PC-3 (cell line): ENCODE measurements around the gene TSFM. TPM values are rescaled to one million over a fixed set of nuclear protein-coding genes. Genes with fewer than 3 reads are reported as not detected.
"Not testable (repeated sequence)": the region's sequence is repeated elsewhere in the genome, so short reads cannot be mapped to it uniquely, and the experiment has no call there.

Experiments
- ATAC-seq: fragments of 200-7000 bp; cut with Tn5 transposase; 2 replicates; pipeline ENCODE4 v1.9.1; 2020; ENCODE audit warnings: mild to moderate bottlenecking, moderate library complexity
- BruUV-seq: library from RNA; stranded (reverse); fragments of 400-500 nt; replicated peaks from 2 replicates; lab custom pipeline; 2021; lab: Mats Ljungman, UMichigan
- CTCF ChIA-PET: fragments of 300-600 bp; sonication (Branson Sonifier 250); formaldehyde crosslinking; loops from one replicate; lab custom pipeline; 2022; ENCODE audit warnings: antibody characterized with exemption; lab: Charles Lee
- POLR2A ChIA-PET: fragments of 300-600 bp; sonication (Branson Sonifier 250); formaldehyde crosslinking; loops from one replicate; lab custom pipeline; 2022; ENCODE audit warnings: antibody characterized with exemption; ENCODE audit not compliant: unreplicated experiment; lab: Charles Lee
- DNase-seq: peaks from one replicate; pipeline ENCODE4 v3.0.0-alpha.2; 2015
- H2AFZ ChIP-seq: fragments of 300-600 bp; sonication (generic); 2 replicates; pipeline ENCODE4 v1.6.0; 2016; ENCODE audit warnings: antibody characterized with exemption, low read length
- H3F3A ChIP-seq: fragments of 300-600 bp; sonication (generic); one replicate; pipeline ENCODE4 v1.6.0; 2017; ENCODE audit warnings: antibody characterized with exemption, low read length, control low read depth, mild to moderate bottlenecking; ENCODE audit not compliant: unreplicated experiment
- H3K27ac ChIP-seq: fragments of 300-600 bp; sonication (generic); 2 replicates; pipeline ENCODE4 v1.5.1; 2016; ENCODE audit warnings: mild to moderate bottlenecking, low read length
- H3K27me3 ChIP-seq: fragments of 300-600 bp; sonication (generic); 2 replicates; pipeline ENCODE4 v1.6.1; 2016; ENCODE audit warnings: low read length, mixed read lengths
- H3K36me3 ChIP-seq: fragments of 300-600 bp; sonication (generic); 2 replicates; pipeline ENCODE4 v1.6.1; 2016; ENCODE audit warnings: low read depth, mixed run types, low read length, mixed read lengths
- H3K4me1 ChIP-seq: fragments of 300-600 bp; sonication (generic); 2 replicates; pipeline ENCODE4 v1.5.1; 2016; ENCODE audit warnings: low read length; ENCODE audit not compliant: insufficient read depth
- H3K4me2 ChIP-seq: fragments of 300-600 bp; sonication (generic); 2 replicates; pipeline ENCODE4 v1.6.0; 2016; ENCODE audit warnings: low read length
- H3K4me3 ChIP-seq: fragments of 300-600 bp; sonication (generic); 2 replicates; pipeline ENCODE4 v1.5.1; 2016; ENCODE audit warnings: mild to moderate bottlenecking, low read length, mixed read lengths
- H3K79me2 ChIP-seq: fragments of 300-600 bp; sonication (generic); 2 replicates; pipeline ENCODE4 v1.6.1; 2017; ENCODE audit warnings: low read length, mixed read lengths
- H3K9ac ChIP-seq: fragments of 300-600 bp; sonication (generic); 2 replicates; pipeline ENCODE4 v1.6.0; 2016; ENCODE audit warnings: mild to moderate bottlenecking, low read length
- H3K9me2 ChIP-seq: fragments of 300-600 bp; sonication (generic); replicated peaks from 2 replicates; pipeline ENCODE4 v1.6.1; 2016; ENCODE audit warnings: mixed run types, low read length, mixed read lengths
- H3K9me3 ChIP-seq: fragments of 300-600 bp; sonication (generic); 2 replicates; pipeline ENCODE4 v1.6.1; 2016; ENCODE audit warnings: low read length, mixed read lengths
- H4K20me1 ChIP-seq: fragments of 300-600 bp; sonication (generic); 2 replicates; pipeline ENCODE4 v1.6.1; 2016; ENCODE audit warnings: low read length, mixed read lengths
- EZH2 ChIP-seq: fragments of 300-600 bp; sonication (generic); IDR thresholded peaks from one replicate; pipeline ENCODE4 v1.6.1; 2017; ENCODE audit warnings: antibody characterized with exemption, mild to moderate bottlenecking, low read length; ENCODE audit not compliant: unreplicated experiment
- EZH2phosphoT487 ChIP-seq: fragments of 300-600 bp; sonication (generic); IDR thresholded peaks from 2 replicates; pipeline ENCODE4 v1.6.1; 2018; ENCODE audit warnings: mild to moderate bottlenecking, antibody characterized with exemption, low read length, borderline replicate concordance
- intact Hi-C: fragments of 100-400 bp; cut with micrococcal nuclease; formaldehyde crosslinking; loops from 2 replicates; pipeline ENCODE4 v1.9.0; 2023
- total RNA-seq: library from RNA; depleted of rRNA; stranded (reverse); fragments of >200 nt; gene quantifications from 2 replicates; pipeline ENCODE4 v1.2.3, GENCODE V29; 2014
- TF ChIP-seq, protein P1 (sequence below): fragments of 300-600 bp; sonication (generic); conservative IDR thresholded peaks from 2 replicates; pipeline ENCODE4 v1.5.1; 2017; ENCODE audit warnings: antibody characterized with exemption, low read depth, mild to moderate bottlenecking, low read length

TSFM gene
- total RNA-seq, 1 experiment from 2014 or later = 63.0 TPM

DNA sequence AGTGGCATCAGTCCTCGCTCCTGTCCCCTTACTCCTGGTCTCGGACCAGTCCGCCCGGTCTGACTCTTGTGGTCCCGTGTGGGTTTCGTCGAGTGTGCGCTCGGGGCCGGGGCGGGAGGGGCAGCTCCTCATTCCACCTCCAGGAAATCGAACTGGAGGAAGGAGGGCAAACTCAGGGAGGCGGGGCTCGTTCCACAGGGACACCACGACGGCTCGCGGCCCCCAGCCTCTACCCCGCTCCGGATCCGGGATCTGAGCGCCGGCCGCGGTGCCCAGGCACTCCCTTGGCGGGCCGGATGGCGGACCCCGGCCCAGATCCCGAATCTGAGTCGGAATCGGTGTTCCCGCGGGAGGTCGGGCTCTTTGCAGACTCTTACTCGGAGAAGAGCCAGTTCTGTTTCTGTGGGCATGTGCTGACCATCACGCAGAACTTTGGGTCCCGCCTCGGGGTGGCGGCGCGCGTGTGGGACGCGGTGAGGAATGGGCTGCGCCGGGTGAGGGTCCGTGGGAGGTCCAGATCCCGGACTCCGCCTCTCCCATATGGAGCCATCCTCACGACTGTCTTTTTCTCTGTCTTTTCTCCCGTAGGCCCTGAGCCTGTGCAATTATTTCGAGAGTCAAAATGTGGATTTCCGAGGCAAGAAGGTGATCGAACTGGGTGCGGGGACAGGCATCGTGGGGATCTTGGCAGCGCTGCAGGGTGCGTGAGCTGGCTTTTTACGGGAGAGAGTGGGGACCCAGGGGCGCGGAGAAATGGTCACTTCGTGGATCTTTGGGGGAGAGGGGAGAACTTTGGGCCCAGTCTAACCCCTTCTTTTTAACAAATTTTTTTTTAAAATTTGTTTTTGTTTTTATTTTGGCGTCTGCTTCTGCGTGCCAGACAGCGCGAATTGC lies 9.9 kb upstream of the TSFM start, which contains the start of gene EEF1AKMT3:
Gene EEF1AKMT3, plus strand, starts transcription at position 186 of the 894 bp plus-strand sequence. Its CDS starts 111 bp downstream, at position 297.
- peak; percentile 60 for DNase-seq
- Histone ChIP-seq H2AFZ (peak within 1 kb of the TSS; percentile 94), H3K79me2 (peaks cover 28% of the 10 kb centered on the region), H3F3A (no peaks in the 10 kb centered on the region), H3K4me3 (peak within 1 kb of the TSS; percentile 84), H3K27ac (peak within 1 kb of the TSS; percentile 86), H3K27me3 (no peaks in the 10 kb centered on the region), H3K36me3 (peaks cover 18% of the 10 kb centered on the region), H3K9me3 (no peaks in the 10 kb centered on the region), H4K20me1 (no peaks in the 10 kb centered on the region), H3K9me2 (no peaks in the 10 kb centered on the region), H3K9ac (peak within 1 kb of the TSS; percentile 96), H3K4me1 (peaks cover 12% of the 10 kb centered on the region), H3K4me2 (peak within 1 kb of the TSS; percentile 96)
- intact Hi-C loops = no loop called here
- CTCF ChIA-PET = interaction anchor here (0.6 kb wide), 1 partner anchor 10 kb away, joined by 3 read pairs; the partner anchor contains the start of gene TSFM
- POLR2A ChIA-PET = no interaction called here
- no peak for TF ChIP-seq EZH2phosphoT487
- TF ChIP-seq, protein P1, sequence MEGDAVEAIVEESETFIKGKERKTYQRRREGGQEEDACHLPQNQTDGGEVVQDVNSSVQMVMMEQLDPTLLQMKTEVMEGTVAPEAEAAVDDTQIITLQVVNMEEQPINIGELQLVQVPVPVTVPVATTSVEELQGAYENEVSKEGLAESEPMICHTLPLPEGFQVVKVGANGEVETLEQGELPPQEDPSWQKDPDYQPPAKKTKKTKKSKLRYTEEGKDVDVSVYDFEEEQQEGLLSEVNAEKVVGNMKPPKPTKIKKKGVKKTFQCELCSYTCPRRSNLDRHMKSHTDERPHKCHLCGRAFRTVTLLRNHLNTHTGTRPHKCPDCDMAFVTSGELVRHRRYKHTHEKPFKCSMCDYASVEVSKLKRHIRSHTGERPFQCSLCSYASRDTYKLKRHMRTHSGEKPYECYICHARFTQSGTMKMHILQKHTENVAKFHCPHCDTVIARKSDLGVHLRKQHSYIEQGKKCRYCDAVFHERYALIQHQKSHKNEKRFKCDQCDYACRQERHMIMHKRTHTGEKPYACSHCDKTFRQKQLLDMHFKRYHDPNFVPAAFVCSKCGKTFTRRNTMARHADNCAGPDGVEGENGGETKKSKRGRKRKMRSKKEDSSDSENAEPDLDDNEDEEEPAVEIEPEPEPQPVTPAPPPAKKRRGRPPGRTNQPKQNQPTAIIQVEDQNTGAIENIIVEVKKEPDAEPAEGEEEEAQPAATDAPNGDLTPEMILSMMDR = no peak
- TF ChIP-seq EZH2 = no peak
- ATAC-seq = peak; percentile 62
- BruUV-seq = TSS peak; percentile 49

DNA sequence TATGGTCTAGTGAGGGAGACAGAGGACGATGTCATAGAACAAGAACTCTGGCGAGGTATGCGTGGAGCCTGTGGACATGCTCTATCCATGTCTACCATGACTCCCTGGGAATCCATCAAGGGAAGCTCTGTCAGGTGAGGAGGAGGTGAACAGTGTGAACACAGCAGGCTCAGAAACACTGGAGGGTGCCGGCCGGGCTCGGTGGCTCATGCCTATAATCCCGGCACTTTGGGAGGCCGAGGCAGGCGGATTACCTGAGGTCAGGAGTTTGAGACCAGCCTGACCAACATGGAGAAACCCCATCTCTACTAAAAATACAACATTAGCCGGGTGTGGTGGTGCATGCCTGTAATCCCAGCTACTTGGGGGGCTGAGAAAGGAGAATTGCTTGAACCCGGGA lies 8.0 kb upstream of the TSFM start:
- Histone ChIP-seq H3K4me1 (peaks cover 11% of the 10 kb centered on the region), H3K36me3 (peaks cover 10% of the 10 kb centered on the region), H3K79me2 (peaks cover 28% of the 10 kb centered on the region)
- ATAC-seq, H3K27ac ChIP-seq, H3K27me3 ChIP-seq, H4K20me1 ChIP-seq, H3K9me3 ChIP-seq, POLR2A ChIA-PET, H3K9ac ChIP-seq, intact Hi-C loops, BruUV-seq, H3K4me3 ChIP-seq, DNase-seq, H3F3A ChIP-seq, H2AFZ ChIP-seq, H3K4me2 ChIP-seq, H3K9me2 ChIP-seq, CTCF ChIA-PET: not testable (repeated sequence)

DNA sequence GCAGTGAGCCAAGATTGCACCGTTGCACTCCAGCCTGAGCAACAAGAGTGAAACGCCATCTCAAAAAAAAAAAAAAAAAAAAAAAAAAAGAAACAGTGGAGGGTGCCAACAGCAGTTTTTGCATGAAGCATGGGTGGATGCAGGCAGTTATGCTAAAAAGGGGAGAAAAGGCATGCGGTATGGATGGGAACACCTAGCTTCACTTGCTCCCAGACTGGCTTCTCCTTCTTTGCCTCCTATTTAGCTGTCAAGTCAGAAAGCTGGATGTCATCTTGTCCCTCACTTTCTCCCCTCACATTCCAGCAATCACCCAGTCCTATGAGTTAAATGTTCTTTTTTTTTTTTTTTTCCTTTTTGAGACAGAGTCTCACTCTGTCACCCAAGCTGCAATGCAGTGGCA lies 7.5 kb upstream of the TSFM start:
- no peak overlapping the region for H3K4me2 ChIP-seq
- H2AFZ ChIP-seq = no peak overlapping the region
- H3K27ac ChIP-seq = no peak overlapping the region
- DNase-seq = no peak
- H3K4me3 ChIP-seq = no peak overlapping the region
- POLR2A ChIA-PET = no interaction called here
- no peaks in the 10 kb centered on the region for H3K27me3 ChIP-seq
- intact Hi-C loops = no loop called here
- no peak overlapping the region for H3K9ac ChIP-seq
- H3F3A ChIP-seq = no peaks in the 10 kb centered on the region
- no peaks in the 10 kb centered on the region for H3K9me2 ChIP-seq
- TF ChIP-seq EZH2 = no peak
- TF ChIP-seq EZH2phosphoT487 = no peak
- TF ChIP-seq, protein P1 = no peak
- peaks cover 28% of the 10 kb centered on the region for H3K79me2 ChIP-seq
- no peaks in the 10 kb centered on the region for H4K20me1 ChIP-seq
- no TSS peak for BruUV-seq
- CTCF ChIA-PET = no interaction called here
- peaks cover 11% of the 10 kb centered on the region for H3K4me1 ChIP-seq
- H3K9me3 ChIP-seq = no peaks in the 10 kb centered on the region
- no peak for ATAC-seq
- peaks cover 6% of the 10 kb centered on the region; the same call in 1 of the 2 replicates for H3K36me3 ChIP-seq
